Measurements from ENCODE around the gene LLGL2. TPM values are rescaled to one million over a fixed set of nuclear protein-coding genes. Genes with fewer than 3 reads are reported as not detected.
"Not testable (repeated sequence)": the region's sequence is repeated elsewhere in the genome, so short reads cannot be mapped to it uniquely, and the experiment has no call there.

The LLGL2 gene
- total RNA-seq, 4 donors from 2014 or later = 326 to 1,573 (median 641) TPM

GRCh38 chr17:75575197-75575596, 49.7 kb downstream of the LLGL2 start:
- Histone ChIP-seq H3K4me3 (no peak overlapping the region), H3K36me3 (peaks cover 0 to 16% (median 0%) of the 10 kb centered on the region in 4 donors), H3K9me3 (no peaks in the 10 kb centered on the region), H3K27ac (peak overlapping the region; percentile 85 to 89 (median 88)), H3K27me3 (no peaks in the 10 kb centered on the region), H3K4me1 (peaks cover 4 to 33% (median 16%) of the 10 kb centered on the region in 4 donors)
- no peak for TF ChIP-seq CTCF (IDR thresholded peaks at IDR 0.05)
- TF ChIP-seq POLR2A (IDR thresholded peaks at IDR 0.05) = no peak
- no peak for TF ChIP-seq POLR2AphosphoS5 (IDR thresholded peaks at IDR 0.05)
- intact Hi-C loops (cut with DNase I; ENCODE audit: low total_unique reads) (no loop called here), in situ Hi-C loops (cut with MboI; ENCODE audit: low pct_ligation_motif_present in 1 of 4, low pct_unique_long_range_greater_than_20kb in 1 of 4, low sequenced_read_pairs in 3 of 4) (no loop called here)
- 84% methylated on average over 10 of the region's 10 CpGs; no CpG with 5 or more reads in 1 of the 2 donors for WGBS, 2 donors (ENCODE audit: low coverage in 1 of 2)
- no peak for DNase-seq

GRCh38 chr17:75575728-75576127, 50.2 kb downstream of the LLGL2 start:
- H3K4me3 ChIP-seq = no peak overlapping the region
- intact Hi-C loops (cut with DNase I; ENCODE audit: low total_unique reads) = no loop called here
- DNase-seq = no peak
- peak overlapping the region; percentile 85 to 89 (median 88) for H3K27ac ChIP-seq
- H3K4me1 ChIP-seq = peaks cover 4 to 33% (median 16%) of the 10 kb centered on the region in 4 donors
- H3K36me3 ChIP-seq = peaks cover 0 to 11% (median 0%) of the 10 kb centered on the region in 4 donors
- WGBS, 2 donors (ENCODE audit: low coverage in 1 of 2) = 85 to 90% methylated on average over 6 to 11 of the region's 11 CpGs
- in situ Hi-C loops (cut with MboI; ENCODE audit: low pct_ligation_motif_present in 1 of 4, low pct_unique_long_range_greater_than_20kb in 1 of 4, low sequenced_read_pairs in 3 of 4) = no loop called here
- no peaks in the 10 kb centered on the region for H3K9me3 ChIP-seq
- TF ChIP-seq EP300 (IDR thresholded peaks at IDR 0.05; ENCODE audit: low read depth) (no peak), POLR2AphosphoS5 (IDR thresholded peaks at IDR 0.05) (peak in 1 of 3 donors; percentile 36), CTCF (IDR thresholded peaks at IDR 0.05) (no peak), POLR2A (IDR thresholded peaks at IDR 0.05) (no peak)
- H3K27me3 ChIP-seq = no peaks in the 10 kb centered on the region

GRCh38 chr17:75576661-75577060, 51.2 kb downstream of the LLGL2 start:
- 40 to 73% methylated on average over 7 to 15 of the region's 15 CpGs for WGBS, 2 donors (ENCODE audit: low coverage in 1 of 2)
- Histone ChIP-seq H3K27ac (peak overlapping the region; percentile 85 to 89 (median 88)), H3K27me3 (no peaks in the 10 kb centered on the region), H3K9me3 (no peaks in the 10 kb centered on the region), H3K4me1 (peaks cover 4 to 33% (median 16%) of the 10 kb centered on the region in 4 donors), H3K36me3 (peaks cover 0 to 4% (median 0%) of the 10 kb centered on the region in 4 donors), H3K4me3 (no peak overlapping the region)
- peak; percentile 59 for DNase-seq
- in situ Hi-C loops (cut with MboI; ENCODE audit: low pct_ligation_motif_present in 1 of 4, low pct_unique_long_range_greater_than_20kb in 1 of 4, low sequenced_read_pairs in 3 of 4) (no loop called here), intact Hi-C loops (cut with DNase I; ENCODE audit: low total_unique reads) (no loop called here)
- TF ChIP-seq POLR2A (IDR thresholded peaks at IDR 0.05) (peak; percentile 29), EP300 (IDR thresholded peaks at IDR 0.05; ENCODE audit: low read depth) (no peak), CTCF (IDR thresholded peaks at IDR 0.05) (no peak), POLR2AphosphoS5 (IDR thresholded peaks at IDR 0.05) (peak in 2 of 3 donors; percentile 46 to 67)

- intact Hi-C loops (cut with DNase I; ENCODE audit: low total_unique reads); H3K27me3 ChIP-seq; H3K27ac ChIP-seq; H3K9me3 ChIP-seq; H3K36me3 ChIP-seq; DNase-seq; H3K4me3 ChIP-seq; in situ Hi-C loops (cut with MboI; ENCODE audit: low pct_ligation_motif_present in 1 of 4, low pct_unique_long_range_greater_than_20kb in 1 of 4, low sequenced_read_pairs in 3 of 4): not testable (repeated sequence)
- WGBS, 2 donors (ENCODE audit: low coverage in 1 of 2) = 60 to 80% methylated on average over 1 to 23 of the region's 23 CpGs
- peaks cover 4 to 23% (median 14%) of the 10 kb centered on the region in 4 donors for H3K4me1 ChIP-seq
- TF ChIP-seq POLR2AphosphoS5 (IDR thresholded peaks at IDR 0.05) = peak in 2 of 3 donors; percentile 18 to 46
Observed at GRCh38 chr17:75581121-75581725, 55.7 kb downstream of the LLGL2 start.

- H3K36me3 ChIP-seq; intact Hi-C loops (cut with DNase I; ENCODE audit: low total_unique reads); H3K27me3 ChIP-seq; in situ Hi-C loops (cut with MboI; ENCODE audit: low pct_ligation_motif_present in 1 of 4, low pct_unique_long_range_greater_than_20kb in 1 of 4, low sequenced_read_pairs in 3 of 4); H3K4me3 ChIP-seq; H3K9me3 ChIP-seq; DNase-seq; H3K27ac ChIP-seq: not testable (repeated sequence)
- peaks cover 14 to 22% (median 18%) of the 10 kb centered on the region in 4 donors for H3K4me1 ChIP-seq
- 76 to 89% methylated on average over 5 to 6 of the region's 6 CpGs for WGBS, 2 donors (ENCODE audit: low coverage in 1 of 2)
Observed at GRCh38 chr17:75583197-75583596, 57.7 kb downstream of the LLGL2 start.

All from transverse colon (tissue), 4 donors.